GM18499 (cell line): Measurements from ENCODE around the gene LPCAT4.

Source experiments
- ATAC-seq: cut with Tn5 transposase; IDR thresholded peaks from one replicate; pipeline ENCODE4 v1.9.1; 2021; ENCODE audit warnings: moderate number of reproducible peaks; ENCODE audit not compliant: insufficient read depth, unreplicated experiment

Gene LPCAT4

GRCh38 chr15:34339946-34340345 is 27.1 kb downstream of the LPCAT4 start:
- ATAC-seq = no peak

- no peak for ATAC-seq
Measured at GRCh38 chr15:34338347-34338746, 28.6 kb downstream of the LPCAT4 start.

GRCh38 chr15:34337557-34338306 is 29.3 kb downstream of the LPCAT4 start, which contains the start of gene SLC12A6:
SLC12A6 (minus strand) TSS chr15:34337781; CDS start chr15:34336680, 1,101 bp downstream.
- ATAC-seq = no peak

- no peak for ATAC-seq
Measured at GRCh38 chr15:34336991-34337556, 29.9 kb downstream of the LPCAT4 start.

- no peak for ATAC-seq
Measured at GRCh38 chr15:34336231-34336990, 30.6 kb downstream of the LPCAT4 start.

GRCh38 chr15:34335176-34336032 is 31.6 kb downstream of the LPCAT4 start:
- no peak for ATAC-seq

GRCh38 chr15:34334672-34335071 is 32.3 kb downstream of the LPCAT4 start:
- no peak for ATAC-seq

GRCh38 chr15:34332553-34333120 is 34.4 kb downstream of the LPCAT4 start:
- ATAC-seq = no peak

GRCh38 chr15:34331809-34332208 is 35.2 kb downstream of the LPCAT4 start:
- ATAC-seq = no peak

GRCh38 chr15:34330279-34330678 is 36.7 kb downstream of the LPCAT4 start:
- ATAC-seq = no peak

GRCh38 chr15:34329006-34329405 is 38.0 kb downstream of the LPCAT4 start:
- no peak for ATAC-seq

GRCh38 chr15:34327906-34328305 is 39.1 kb downstream of the LPCAT4 start:
- no peak for ATAC-seq

- no peak for ATAC-seq
Measured at GRCh38 chr15:34325368-34325767, 41.6 kb downstream of the LPCAT4 start.

GRCh38 chr15:34324933-34325332 is 42.1 kb downstream of the LPCAT4 start:
- no peak for ATAC-seq

- no peak for ATAC-seq
Measured at GRCh38 chr15:34323217-34323616, 43.8 kb downstream of the LPCAT4 start.

- peak; percentile 62 for ATAC-seq
Measured at GRCh38 chr15:34318277-34319079, 48.5 kb downstream of the LPCAT4 start.

- no peak for ATAC-seq
Measured at GRCh38 chr15:34314491-34315490, 52.2 kb downstream of the LPCAT4 start.

GRCh38 chr15:34311563-34311962 is 55.4 kb downstream of the LPCAT4 start:
- ATAC-seq = no peak
